Mucosa of rectum (tissue), 2 donors: ENCODE measurements around the gene COX7B2.

Experiments used
- H3K27ac ChIP-seq, 2 donors: one replicate each; pipeline ENCODE4 v1.7.0; 2013; ENCODE audit warnings: inconsistent platforms in 2 of 2, low read depth in 2 of 2, low read length in 2 of 2
- H3K27me3 ChIP-seq, 2 donors: one replicate each; pipeline ENCODE4 v1.7.0; 2013; ENCODE audit warnings: low read length in 2 of 2; ENCODE audit not compliant: control insufficient read depth in 2 of 2, insufficient read depth in 2 of 2
- H3K36me3 ChIP-seq, 2 donors: one replicate each; pipeline ENCODE4 v1.7.0; 2013; ENCODE audit warnings: low read length in 2 of 2; ENCODE audit not compliant: control insufficient read depth in 2 of 2, insufficient read depth in 2 of 2
- H3K4me1 ChIP-seq, 2 donors: one replicate each; pipeline ENCODE4 v1.7.0; 2013; ENCODE audit warnings: low read length in 2 of 2, mild to moderate bottlenecking in 1 of 2; ENCODE audit not compliant: control insufficient read depth in 2 of 2, insufficient read depth in 2 of 2
- H3K4me3 ChIP-seq, 2 donors: one replicate each; pipeline ENCODE4 v1.7.0; 2013; ENCODE audit warnings: low read length in 2 of 2
- H3K9ac ChIP-seq, 2 donors: one replicate each; pipeline ENCODE4 v1.7.0; 2013; ENCODE audit warnings: low read length in 2 of 2, low read depth in 1 of 2, mild to moderate bottlenecking in 1 of 2
- H3K9me3 ChIP-seq, 2 donors: one replicate each; pipeline ENCODE4 v1.7.0; 2013; ENCODE audit warnings: low read length in 2 of 2; ENCODE audit not compliant: control insufficient read depth in 2 of 2
- donor health status: healthy.
- donor health status: Normal muscosa, but diverticular disease.

COX7B2 gene

GRCh38 chr4:46894826-46895225, 14.2 kb downstream of the COX7B2 start:
- H3K4me3 ChIP-seq: no peak overlapping the region
- no peaks in the 10 kb centered on the region for H3K4me1 ChIP-seq
- no peak overlapping the region for H3K9ac ChIP-seq
- no peaks in the 10 kb centered on the region for H3K36me3 ChIP-seq
- H3K27ac ChIP-seq: no peak overlapping the region
- no peaks in the 10 kb centered on the region for H3K9me3 ChIP-seq
- H3K27me3 ChIP-seq: no peaks in the 10 kb centered on the region

- Histone ChIP-seq H3K4me1 (no peaks in the 10 kb centered on the region), H3K9ac (no peak overlapping the region), H3K27me3 (no peaks in the 10 kb centered on the region), H3K9me3 (no peaks in the 10 kb centered on the region), H3K27ac (no peak overlapping the region), H3K4me3 (no peak overlapping the region), H3K36me3 (no peaks in the 10 kb centered on the region)
Measured at GRCh38 chr4:46890056-46890455, 19.0 kb downstream of the COX7B2 start.

- Histone ChIP-seq H3K9ac (no peak overlapping the region), H3K4me3 (no peak overlapping the region), H3K36me3 (no peaks in the 10 kb centered on the region), H3K27ac (no peak overlapping the region), H3K27me3 (no peaks in the 10 kb centered on the region), H3K9me3 (no peaks in the 10 kb centered on the region), H3K4me1 (no peaks in the 10 kb centered on the region)
Measured at GRCh38 chr4:46889410-46889809, 19.6 kb downstream of the COX7B2 start.

DNA sequence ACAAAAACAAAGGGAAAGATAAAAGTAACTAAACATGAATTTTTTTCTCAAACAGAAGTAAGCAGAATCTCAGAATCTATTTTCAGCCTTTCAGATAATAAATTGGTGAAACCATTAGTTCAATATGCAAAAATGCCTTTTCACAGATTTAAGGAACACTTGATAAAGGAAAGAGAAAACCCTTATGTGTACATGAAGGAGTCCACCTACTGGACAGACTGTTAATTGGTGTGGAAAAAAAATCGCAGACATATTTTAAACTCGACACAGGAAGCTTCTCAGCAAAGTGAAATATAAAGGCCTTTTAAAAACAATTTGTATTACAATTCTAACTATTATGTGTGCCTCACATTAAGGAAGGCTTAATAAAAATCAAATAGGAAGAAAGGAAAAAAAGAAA, 22.3 kb downstream of the COX7B2 start:
- Histone ChIP-seq H3K9ac (no peak overlapping the region), H3K27me3 (no peaks in the 10 kb centered on the region), H3K4me3 (no peak overlapping the region), H3K4me1 (no peaks in the 10 kb centered on the region), H3K27ac (no peak overlapping the region), H3K9me3 (no peaks in the 10 kb centered on the region), H3K36me3 (no peaks in the 10 kb centered on the region)

DNA sequence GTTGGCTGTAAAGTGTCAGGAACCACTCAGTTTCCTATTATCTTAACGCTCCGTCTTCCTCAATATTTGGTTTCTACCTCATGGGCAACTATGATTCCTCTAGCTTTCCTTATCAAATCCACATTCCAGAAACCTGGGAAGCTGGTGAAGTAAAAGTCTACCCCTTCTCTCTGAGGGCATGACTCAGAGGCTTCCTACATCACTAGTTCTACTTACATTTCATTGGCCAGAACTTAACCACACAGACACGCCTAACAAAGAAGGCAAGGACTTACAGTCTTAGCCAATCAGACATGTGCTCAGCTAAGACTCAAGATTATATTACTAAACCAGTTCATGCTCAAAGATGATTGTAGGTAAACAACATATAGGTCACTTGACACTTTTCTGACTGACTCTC, 30.4 kb downstream of the COX7B2 start:
- H3K36me3 ChIP-seq: no peaks in the 10 kb centered on the region
- H3K27me3 ChIP-seq: no peaks in the 10 kb centered on the region
- H3K4me1 ChIP-seq: no peaks in the 10 kb centered on the region
- H3K27ac ChIP-seq: no peak overlapping the region
- H3K9me3 ChIP-seq: no peaks in the 10 kb centered on the region
- H3K9ac ChIP-seq: no peak overlapping the region
- no peak overlapping the region for H3K4me3 ChIP-seq

DNA sequence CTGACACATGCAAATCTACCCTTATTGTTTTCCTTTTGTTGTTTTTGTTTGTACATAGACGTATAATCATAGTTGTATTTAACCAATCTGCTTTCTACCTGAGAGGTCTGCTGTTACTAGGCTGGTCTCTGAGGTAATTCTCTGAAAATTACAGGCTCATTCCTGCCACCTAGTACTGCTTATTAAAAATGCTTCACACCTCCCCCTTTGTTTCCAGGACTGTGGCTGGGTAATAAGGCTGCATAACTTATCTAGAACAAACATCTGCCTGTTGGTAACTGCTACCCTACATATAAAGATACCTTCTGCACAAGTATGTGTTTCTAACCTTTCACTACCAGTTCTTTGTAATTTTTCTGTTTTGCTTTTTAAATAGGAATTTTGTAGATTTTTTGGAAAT, 34.2 kb downstream of the COX7B2 start:
- no peak overlapping the region for H3K9ac ChIP-seq
- H3K9me3 ChIP-seq: no peaks in the 10 kb centered on the region
- H3K36me3 ChIP-seq: no peaks in the 10 kb centered on the region
- H3K27ac ChIP-seq: no peak overlapping the region
- H3K27me3 ChIP-seq: no peaks in the 10 kb centered on the region
- H3K4me1 ChIP-seq: no peaks in the 10 kb centered on the region
- H3K4me3 ChIP-seq: no peak overlapping the region

DNA sequence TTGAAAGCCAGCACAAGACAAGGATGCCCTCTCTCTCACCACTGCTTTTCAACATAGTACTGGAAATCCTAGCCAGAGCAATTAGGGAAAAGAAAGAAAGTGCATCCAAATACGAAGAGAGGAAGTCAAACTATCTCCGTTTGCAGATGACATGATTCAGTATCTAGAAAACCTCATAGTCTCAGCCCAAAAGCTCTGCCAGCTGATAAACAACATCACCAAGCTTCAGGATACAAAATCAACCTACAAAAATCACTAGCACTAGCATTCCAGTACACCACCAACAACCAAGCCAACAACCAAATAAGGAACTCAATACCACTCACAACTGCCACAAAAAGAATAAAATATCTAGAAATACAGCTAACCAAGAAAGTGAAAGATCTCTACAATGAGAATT, 38.6 kb downstream of the COX7B2 start:
- no peak overlapping the region for H3K27ac ChIP-seq
- H3K9ac ChIP-seq: no peak overlapping the region
- no peaks in the 10 kb centered on the region for H3K9me3 ChIP-seq
- no peaks in the 10 kb centered on the region for H3K27me3 ChIP-seq
- no peak overlapping the region for H3K4me3 ChIP-seq
- no peaks in the 10 kb centered on the region for H3K4me1 ChIP-seq
- no peaks in the 10 kb centered on the region for H3K36me3 ChIP-seq

DNA sequence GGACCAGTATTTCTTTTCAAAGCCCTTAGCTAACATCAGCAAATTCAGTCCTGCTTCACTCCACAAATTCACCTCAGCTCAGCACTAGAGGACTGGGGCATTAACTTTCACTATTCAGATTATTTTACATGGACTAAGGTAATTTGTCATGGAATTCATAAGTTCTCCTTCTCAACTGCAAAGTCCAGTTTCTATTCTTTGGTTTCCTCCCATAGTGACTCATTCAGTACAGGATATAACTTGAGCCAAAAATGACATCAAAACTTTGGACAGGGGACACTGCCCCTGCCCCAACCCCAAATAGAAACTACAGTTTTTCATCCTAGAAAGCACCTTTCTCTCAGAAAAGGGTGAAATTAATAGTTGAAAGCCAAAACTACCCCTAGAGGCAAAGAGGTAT, 52.7 kb downstream of the COX7B2 start:
- Histone ChIP-seq H3K9ac (no peak overlapping the region), H3K36me3 (no peaks in the 10 kb centered on the region), H3K4me3 (no peak overlapping the region), H3K9me3 (no peaks in the 10 kb centered on the region), H3K27me3 (no peaks in the 10 kb centered on the region), H3K4me1 (no peaks in the 10 kb centered on the region), H3K27ac (no peak overlapping the region)

DNA sequence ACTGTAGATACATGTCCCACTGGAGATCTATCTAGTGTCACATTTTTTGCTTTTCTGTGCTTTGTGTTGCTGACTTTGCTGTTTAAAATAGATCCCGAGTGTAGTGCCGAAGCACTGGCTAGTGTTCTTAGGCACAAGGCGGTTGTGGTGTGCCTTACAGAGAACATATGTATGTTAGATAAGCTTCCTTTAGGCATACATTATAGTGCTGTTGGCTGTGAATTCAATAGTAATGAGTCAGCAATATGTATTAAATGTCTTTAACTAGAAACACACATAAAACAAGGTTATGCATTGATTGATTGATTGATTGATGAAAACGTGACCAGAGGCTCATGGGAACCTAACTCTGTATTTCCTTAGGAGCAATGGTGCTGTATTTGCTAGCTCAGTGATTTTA, 56.2 kb downstream of the COX7B2 start:
- Histone ChIP-seq H3K36me3 (no peaks in the 10 kb centered on the region), H3K4me1 (no peaks in the 10 kb centered on the region), H3K27ac (no peak overlapping the region), H3K9me3 (no peaks in the 10 kb centered on the region), H3K4me3 (no peak overlapping the region), H3K27me3 (no peaks in the 10 kb centered on the region), H3K9ac (no peak overlapping the region)

GRCh38 chr4:46850026-46850425, 59.0 kb downstream of the COX7B2 start:
- Histone ChIP-seq H3K9me3 (no peaks in the 10 kb centered on the region), H3K27me3 (no peaks in the 10 kb centered on the region), H3K4me3 (no peak overlapping the region), H3K9ac (no peak overlapping the region), H3K27ac (no peak overlapping the region), H3K4me1 (no peaks in the 10 kb centered on the region), H3K36me3 (no peaks in the 10 kb centered on the region)

GRCh38 chr4:46844325-46844917, 64.6 kb downstream of the COX7B2 start:
- H3K27ac ChIP-seq: no peak overlapping the region
- no peak overlapping the region for H3K9ac ChIP-seq
- H3K36me3 ChIP-seq: no peaks in the 10 kb centered on the region
- no peak overlapping the region for H3K4me3 ChIP-seq
- H3K9me3 ChIP-seq: no peaks in the 10 kb centered on the region
- no peaks in the 10 kb centered on the region for H3K27me3 ChIP-seq
- H3K4me1 ChIP-seq: no peaks in the 10 kb centered on the region
